Naive B cell (primary cell): Measurements from ENCODE around the gene NMRK1. TPM values are rescaled to one million over a fixed set of nuclear protein-coding genes. Genes with fewer than 3 reads are reported as not detected.

Experiments used
- ATAC-seq, 2 donors: fragments of 150-1000 bp; cut with Tn5 transposase; 2 replicates each; pipeline ENCODE4 v1.10.0; 2021; ENCODE audit warnings: low read depth in 2 of 2, mild to moderate bottlenecking in 2 of 2, moderate library complexity in 2 of 2
- DNase-seq: peaks from one replicate; pipeline ENCODE4 v3.0.0; 2022
- H3K27ac Mint-ChIP-seq, 6 donors: one replicate each; pipeline ENCODE4 v1.8.0; 2020 to 2022; ENCODE audit warnings: mild to moderate bottlenecking in 6 of 6, mixed read lengths in 6 of 6, moderate library complexity in 5 of 6, inconsistent platforms in 2 of 6
- H3K27me3 Mint-ChIP-seq, 3 donors: one replicate each; pipeline ENCODE4 v1.8.0; 2021 to 2022; ENCODE audit warnings: mixed read lengths in 3 of 3, mild to moderate bottlenecking in 1 of 3
- H3K36me3 Mint-ChIP-seq, 2 donors: one replicate each; pipeline ENCODE4 v1.8.0; 2020 to 2022; ENCODE audit warnings: mixed read lengths in 2 of 2, inconsistent platforms in 1 of 2, mild to moderate bottlenecking in 1 of 2
- H3K4me1 Mint-ChIP-seq, 3 donors: one replicate each; pipeline ENCODE4 v1.8.0; 2020 to 2022; ENCODE audit warnings: mixed read lengths in 3 of 3, inconsistent platforms in 1 of 3, mild to moderate bottlenecking in 1 of 3, moderate library complexity in 1 of 3
- H3K4me3 Mint-ChIP-seq, 8 donors: one replicate each; pipeline ENCODE4 v1.8.0; 2020 to 2022; ENCODE audit warnings: mild to moderate bottlenecking in 8 of 8, mixed read lengths in 8 of 8, moderate library complexity in 8 of 8, inconsistent platforms in 2 of 8
- H3K9me3 Mint-ChIP-seq, 7 donors: one replicate each; pipeline ENCODE4 v1.8.0; 2020 to 2022; ENCODE audit warnings: mixed read lengths in 7 of 7, mild to moderate bottlenecking in 5 of 7, inconsistent platforms in 2 of 7, moderate library complexity in 1 of 7
- polyA plus RNA-seq, 6 donors: library from polyadenylated mRNA; unstranded; fragments of 300-500 nt; fragmentation: Illumina TruSeq; gene quantifications; one replicate each; pipeline ENCODE4 v1.2.3, GENCODE V29; 2021; ENCODE audit warnings: low read depth in 6 of 6

The NMRK1 gene
- polyA plus RNA-seq, 6 donors from 2014 or later, result 9.4 to 33.5 (median 13.8) TPM

DNA sequence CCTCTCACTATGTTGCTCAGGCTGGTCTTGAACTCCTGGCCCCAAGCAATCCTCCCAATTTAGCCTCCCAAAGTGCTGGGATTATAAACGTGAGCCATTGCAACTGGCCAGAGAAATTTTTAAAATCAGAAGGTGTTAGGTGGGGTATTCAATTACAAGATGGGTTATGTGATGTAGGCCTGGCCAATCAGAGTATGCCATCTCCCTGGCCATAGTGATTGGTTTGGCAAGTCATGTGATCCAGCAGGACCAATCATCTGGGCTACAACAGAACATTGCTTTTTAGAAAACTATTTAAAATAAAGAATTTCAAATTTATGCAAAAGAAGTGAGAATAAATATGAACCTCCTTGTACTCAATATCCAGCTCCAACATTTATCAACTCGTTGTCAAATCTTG is 22.4 kb downstream of the NMRK1 start:
- Mint-ChIP-seq H3K4me1 (no peaks in the 10 kb centered on the region), H3K36me3 (peaks cover 0 to 9% of the 10 kb centered on the region in 2 donors), H3K9me3 (no peaks in the 10 kb centered on the region), H3K27ac (no peak overlapping the region), H3K4me3 (no peak overlapping the region), H3K27me3 (no peaks in the 10 kb centered on the region)
- ATAC-seq (no peak), DNase-seq (no peak)

DNA sequence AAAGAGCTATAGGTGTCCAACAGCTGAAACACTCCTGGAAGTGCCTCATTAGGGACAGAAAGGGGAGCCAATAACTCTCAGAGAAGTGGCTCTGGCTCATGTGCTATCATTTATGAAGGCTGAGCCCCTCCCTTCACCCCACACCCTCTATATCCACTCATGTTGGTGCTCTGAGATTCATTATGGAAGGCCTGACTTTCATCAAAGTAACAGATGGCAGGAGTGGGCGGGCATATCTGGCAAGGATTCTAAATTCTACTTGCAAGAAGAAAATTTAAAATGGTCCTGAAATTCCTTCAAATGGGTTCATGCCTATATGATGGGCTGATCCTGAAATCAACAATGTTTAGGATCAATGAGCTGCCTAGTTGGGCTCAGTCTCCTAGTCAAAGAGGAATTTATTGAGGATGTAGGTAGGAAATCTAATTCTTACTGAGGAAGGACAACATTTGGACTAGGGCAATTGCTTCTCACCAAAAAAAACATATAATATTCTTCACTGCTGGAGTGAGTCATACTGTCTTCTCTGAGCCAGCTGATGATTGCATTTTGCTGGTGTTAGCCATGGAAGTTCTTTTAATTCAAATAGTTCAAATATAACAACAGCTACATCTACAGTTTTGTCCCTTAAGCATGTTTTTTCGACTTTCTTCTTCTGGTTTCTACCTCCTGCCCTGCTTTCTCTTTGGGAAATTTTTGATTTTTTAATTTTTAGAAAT is 23.5 kb downstream of the NMRK1 start:
- Mint-ChIP-seq H3K9me3 (peaks cover 0 to 2% (median 0%) of the 10 kb centered on the region in 7 donors), H3K4me3 (no peak overlapping the region), H3K36me3 (peaks cover 0 to 9% of the 10 kb centered on the region in 2 donors), H3K27me3 (no peaks in the 10 kb centered on the region), H3K4me1 (no peaks in the 10 kb centered on the region), H3K27ac (no peak overlapping the region)
- ATAC-seq, result no peak
- DNase-seq, result no peak

DNA sequence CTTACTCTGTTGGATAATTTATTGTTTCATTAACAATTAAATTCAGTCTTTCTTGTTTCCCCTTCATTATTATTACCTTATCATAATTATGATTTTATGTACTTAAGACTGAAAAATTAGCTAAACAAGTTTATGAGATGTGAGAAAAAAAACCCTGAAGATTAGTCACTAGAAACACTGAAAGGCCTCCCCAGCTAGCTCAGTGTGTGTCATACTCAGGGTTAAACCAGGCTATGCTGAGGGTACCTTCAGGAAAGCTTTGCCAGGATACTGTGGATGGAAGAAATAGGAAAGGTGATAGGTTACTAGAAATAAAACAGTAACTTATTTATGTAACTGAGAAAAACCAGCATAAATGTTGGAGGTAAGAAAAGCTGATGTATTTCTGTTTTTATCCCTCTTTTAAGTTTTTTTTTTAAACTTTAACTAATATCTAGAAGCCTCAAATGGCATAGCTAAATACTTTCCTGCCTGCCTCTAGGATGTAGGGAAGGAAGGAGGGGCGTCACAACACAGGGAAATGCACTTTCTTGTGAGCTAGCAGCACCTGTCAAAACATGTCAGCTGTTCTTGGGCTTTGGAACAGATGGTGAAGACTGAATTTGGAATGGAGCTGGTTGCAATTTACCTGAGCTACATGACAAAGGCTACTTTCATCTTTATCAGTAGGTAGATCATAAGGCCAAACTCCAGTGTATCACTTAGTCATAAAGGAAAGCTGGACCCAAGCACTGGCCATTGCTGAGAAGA is 24.2 kb downstream of the NMRK1 start:
- no peak for DNase-seq
- no peaks in the 10 kb centered on the region for H3K27me3 Mint-ChIP-seq
- H3K9me3 Mint-ChIP-seq, result peaks cover 0 to 3% (median 0%) of the 10 kb centered on the region in 7 donors
- no peak overlapping the region for H3K4me3 Mint-ChIP-seq
- no peak for ATAC-seq
- H3K27ac Mint-ChIP-seq, result no peak overlapping the region
- H3K36me3 Mint-ChIP-seq, result peaks cover 0 to 9% of the 10 kb centered on the region in 2 donors
- H3K4me1 Mint-ChIP-seq, result no peaks in the 10 kb centered on the region

DNA sequence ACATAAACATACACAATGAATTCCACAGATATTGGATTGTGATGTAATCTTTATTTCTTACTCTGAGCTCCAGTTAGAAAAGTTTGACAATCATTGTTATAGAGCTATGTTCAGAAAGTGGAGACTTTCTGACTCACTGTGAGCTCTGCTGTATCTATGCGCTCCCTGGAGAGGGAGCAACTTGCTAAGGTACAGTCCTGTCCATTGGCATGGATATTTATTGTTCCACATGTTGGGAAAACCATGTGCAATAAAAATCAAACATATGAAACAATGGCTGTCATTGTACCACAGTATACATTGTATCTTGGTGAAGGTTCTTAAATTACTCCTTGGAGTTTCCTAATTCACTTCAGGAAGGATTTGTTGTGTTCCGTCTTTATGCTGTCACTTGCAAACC is 26.8 kb downstream of the NMRK1 start:
- DNase-seq, result no peak
- H3K4me3 Mint-ChIP-seq, result no peak overlapping the region
- no peaks in the 10 kb centered on the region for H3K36me3 Mint-ChIP-seq
- H3K27ac Mint-ChIP-seq, result no peak overlapping the region
- no peak for ATAC-seq
- peaks cover 0 to 3% (median 0%) of the 10 kb centered on the region in 7 donors for H3K9me3 Mint-ChIP-seq
- no peaks in the 10 kb centered on the region for H3K27me3 Mint-ChIP-seq
- no peaks in the 10 kb centered on the region for H3K4me1 Mint-ChIP-seq

DNA sequence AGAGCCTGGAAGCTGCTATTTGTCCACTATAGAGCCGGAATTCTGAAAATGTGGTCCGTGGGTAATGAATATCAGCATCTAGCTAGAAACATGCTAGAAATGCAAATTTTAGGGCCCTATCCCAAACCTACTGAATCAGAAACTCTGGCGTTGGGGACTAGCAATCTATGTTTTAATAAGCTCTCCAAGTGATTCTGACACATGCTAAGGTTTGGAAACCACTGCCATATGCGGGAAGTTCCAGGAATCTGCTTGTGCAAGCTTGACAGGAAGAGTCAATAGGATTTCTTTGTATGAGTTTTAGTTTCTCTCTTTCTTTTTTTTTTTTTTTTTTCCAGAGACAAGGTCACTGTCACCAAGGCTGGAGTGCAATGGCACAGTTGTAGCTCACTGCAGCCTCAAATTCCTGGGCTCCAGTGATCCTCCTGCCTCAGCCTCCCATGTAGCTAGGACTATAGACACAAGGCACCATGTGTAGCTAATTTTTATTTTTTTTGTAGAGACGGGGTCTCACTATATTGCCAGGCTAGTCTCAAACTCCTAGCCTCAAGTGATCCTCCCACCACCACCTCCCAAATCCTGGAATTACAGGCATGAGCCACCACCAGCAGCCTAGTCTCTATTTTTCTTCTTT is 33.5 kb downstream of the NMRK1 start:
- Mint-ChIP-seq H3K9me3 (peaks cover 0 to 3% (median 0%) of the 10 kb centered on the region in 7 donors), H3K36me3 (no peaks in the 10 kb centered on the region), H3K4me3 (peak overlapping the region in 1 of 8 donors; percentile 60), H3K4me1 (peaks cover 3 to 13% (median 12%) of the 10 kb centered on the region in 3 donors), H3K27ac (peak overlapping the region in 1 of 6 donors; percentile 1), H3K27me3 (no peaks in the 10 kb centered on the region)
- ATAC-seq (no peak), DNase-seq (no peak)

DNA sequence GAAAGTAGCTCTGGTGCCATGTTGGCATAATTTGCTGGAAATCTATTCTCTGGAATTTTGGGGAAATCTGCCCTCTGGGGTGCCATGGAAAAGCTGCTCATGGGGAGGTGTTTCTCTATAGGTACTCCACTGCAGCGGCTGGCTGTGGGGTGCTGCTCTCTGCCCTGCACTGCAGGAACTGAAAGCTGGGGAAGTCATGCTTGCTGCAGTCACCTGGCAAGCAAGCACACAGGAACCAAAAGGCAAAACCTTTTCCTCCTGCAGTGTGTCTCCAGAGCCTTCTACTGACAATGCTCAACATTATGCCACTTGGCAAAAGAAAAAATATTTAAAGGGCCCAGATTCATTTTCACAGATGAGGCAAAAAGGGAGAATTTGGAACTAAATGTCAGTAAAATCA is 34.1 kb downstream of the NMRK1 start:
- peaks cover 3 to 13% (median 12%) of the 10 kb centered on the region in 3 donors for H3K4me1 Mint-ChIP-seq
- H3K27me3 Mint-ChIP-seq, result no peaks in the 10 kb centered on the region
- ATAC-seq (peak; percentile 63 to 100), DNase-seq (peak; percentile 12)
- H3K4me3 Mint-ChIP-seq, result peak overlapping the region in 4 of 8 donors; percentile 26 to 67 (median 53)
- peak overlapping the region in 1 of 6 donors; percentile 1 for H3K27ac Mint-ChIP-seq
- H3K36me3 Mint-ChIP-seq, result no peaks in the 10 kb centered on the region
- peaks cover 0 to 1% (median 0%) of the 10 kb centered on the region in 7 donors for H3K9me3 Mint-ChIP-seq

DNA sequence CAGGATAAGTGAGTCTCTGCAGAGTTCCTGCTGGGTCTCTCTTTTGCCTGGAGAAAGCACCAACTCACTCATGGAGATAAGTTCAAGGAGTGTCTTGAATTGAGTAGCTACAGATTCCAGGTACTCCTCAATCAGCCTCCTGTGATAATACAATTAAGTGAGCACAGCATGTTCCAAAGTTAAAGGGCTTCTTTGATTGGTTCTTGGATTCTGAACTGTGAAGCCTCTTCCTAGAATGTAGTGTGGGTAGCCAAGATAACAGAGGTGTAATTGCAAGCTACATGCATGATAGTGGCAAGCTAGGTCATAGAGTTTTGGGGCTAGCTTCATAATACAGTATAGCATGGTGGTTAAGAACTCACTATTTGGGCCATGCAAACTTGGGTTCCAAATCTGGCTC is 36.7 kb downstream of the NMRK1 start:
- Mint-ChIP-seq H3K27me3 (no peaks in the 10 kb centered on the region), H3K27ac (no peak overlapping the region), H3K36me3 (no peaks in the 10 kb centered on the region), H3K9me3 (no peaks in the 10 kb centered on the region), H3K4me1 (peaks cover 3 to 13% (median 12%) of the 10 kb centered on the region in 3 donors), H3K4me3 (no peak overlapping the region)
- ATAC-seq (no peak), DNase-seq (no peak)

DNA sequence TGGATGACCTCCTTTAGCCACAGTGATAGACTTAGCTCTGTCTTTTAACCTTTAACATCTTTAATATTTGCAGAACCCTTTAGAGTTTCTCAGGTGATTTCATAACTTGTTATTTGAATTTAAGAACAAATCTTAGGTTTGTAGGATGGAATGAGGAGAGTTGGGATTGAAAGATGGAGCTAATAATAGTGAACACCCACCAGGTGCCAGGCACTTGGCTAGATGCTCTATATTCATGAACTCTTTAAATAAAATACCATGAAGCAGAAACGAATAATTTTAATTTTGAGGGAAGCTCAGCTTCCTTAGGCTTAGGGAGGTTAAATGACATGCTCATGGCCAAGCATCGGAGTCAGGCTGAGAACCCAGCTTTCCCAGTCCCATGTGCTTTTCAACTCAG is 40.4 kb downstream of the NMRK1 start:
- no peaks in the 10 kb centered on the region for H3K4me1 Mint-ChIP-seq
- DNase-seq (no peak), ATAC-seq (no peak)
- no peaks in the 10 kb centered on the region for H3K36me3 Mint-ChIP-seq
- H3K27me3 Mint-ChIP-seq, result peaks cover 8 to 24% (median 23%) of the 10 kb centered on the region in 3 donors
- H3K4me3 Mint-ChIP-seq, result no peak overlapping the region
- no peak overlapping the region for H3K27ac Mint-ChIP-seq
- H3K9me3 Mint-ChIP-seq, result no peaks in the 10 kb centered on the region

DNA sequence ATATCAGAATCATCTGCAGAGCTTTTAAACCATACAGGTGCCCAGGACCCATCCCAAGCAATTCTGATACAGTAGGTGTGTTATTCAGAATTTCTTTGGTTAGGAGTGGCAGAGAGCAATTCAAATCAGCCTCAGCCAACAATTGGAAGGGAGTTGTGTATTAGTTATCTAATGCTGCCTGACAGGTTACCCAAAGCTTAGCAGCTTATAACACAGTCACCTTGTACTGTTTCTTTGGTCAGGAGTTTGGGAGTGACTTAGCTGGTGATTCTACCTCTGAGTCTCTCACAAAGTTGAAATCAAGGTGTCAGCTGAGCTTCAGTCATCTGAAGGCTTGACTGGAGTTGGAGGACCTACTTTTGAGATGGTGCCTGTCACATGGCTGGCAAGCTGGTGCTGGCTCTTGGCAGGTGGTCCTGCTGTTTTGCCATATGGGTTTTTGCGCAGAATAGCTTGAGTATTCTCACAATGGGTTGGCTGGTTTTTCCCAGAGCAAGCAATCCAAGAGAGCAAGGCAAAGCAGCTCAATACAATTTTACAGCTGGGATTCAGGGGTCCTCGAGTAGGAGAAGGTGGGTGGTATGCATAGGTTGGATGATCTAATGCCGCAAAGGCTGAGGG is 41.1 kb downstream of the NMRK1 start:
- ATAC-seq, result no peak
- no peaks in the 10 kb centered on the region for H3K9me3 Mint-ChIP-seq

DNA sequence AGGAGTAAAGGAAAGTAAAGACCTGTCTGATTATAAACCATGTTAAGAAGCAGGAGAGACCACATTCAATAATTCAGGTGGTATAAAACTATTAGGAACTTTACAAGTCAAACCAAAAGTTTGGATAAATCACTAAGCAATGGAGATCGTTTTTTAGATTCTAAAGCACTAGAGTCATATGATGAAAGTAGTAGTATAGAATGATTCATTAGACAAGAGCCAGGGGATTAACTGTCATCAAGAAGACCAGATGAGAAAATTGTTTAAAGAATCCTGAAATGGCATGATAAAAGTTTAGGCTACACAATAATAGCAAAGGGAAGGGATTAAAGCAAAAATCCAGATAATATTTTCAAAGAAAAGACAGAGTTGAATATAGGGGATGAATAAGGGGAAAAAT is 46.9 kb downstream of the NMRK1 start:
- Mint-ChIP-seq H3K4me1 (no peaks in the 10 kb centered on the region), H3K9me3 (no peaks in the 10 kb centered on the region), H3K4me3 (no peak overlapping the region), H3K36me3 (no peaks in the 10 kb centered on the region), H3K27ac (no peak overlapping the region), H3K27me3 (peaks cover 18 to 33% (median 26%) of the 10 kb centered on the region in 3 donors)
- DNase-seq (no peak), ATAC-seq (no peak)

More for the DNA sequence above, 41.1 kb downstream of the NMRK1 start:
- no peaks in the 10 kb centered on the region for H3K4me1 Mint-ChIP-seq
- peaks cover 8 to 24% (median 23%) of the 10 kb centered on the region in 3 donors for H3K27me3 Mint-ChIP-seq
- H3K4me3 Mint-ChIP-seq, result no peak overlapping the region
- DNase-seq, result no peak
- H3K36me3 Mint-ChIP-seq, result no peaks in the 10 kb centered on the region
- no peak overlapping the region for H3K27ac Mint-ChIP-seq

DNA sequence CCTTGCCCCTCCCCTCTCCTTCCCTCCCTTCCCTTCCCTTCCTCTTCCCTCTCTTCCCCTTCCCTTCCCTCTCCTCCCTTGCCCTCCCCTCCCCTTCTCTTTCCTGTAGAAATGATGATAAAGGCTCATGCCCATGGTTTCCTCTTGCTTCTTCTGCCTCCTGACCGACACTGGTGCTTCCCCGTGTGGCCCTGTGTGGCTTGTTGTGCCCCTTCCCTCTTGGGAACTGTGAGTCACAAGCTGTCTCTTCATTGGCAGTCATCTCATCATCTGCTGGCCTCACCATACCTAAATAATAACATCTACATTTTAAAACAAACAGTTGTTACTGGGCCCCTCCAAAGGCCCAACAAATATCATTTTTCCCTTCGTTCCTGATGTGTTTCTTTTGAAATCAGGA is 48.2 kb downstream of the NMRK1 start:
- ATAC-seq (no peak), DNase-seq (no peak)
- no peaks in the 10 kb centered on the region for H3K9me3 Mint-ChIP-seq
- H3K4me3 Mint-ChIP-seq, result no peak overlapping the region
- peaks cover 10 to 22% (median 15%) of the 10 kb centered on the region in 3 donors for H3K27me3 Mint-ChIP-seq
- H3K27ac Mint-ChIP-seq, result peak overlapping the region in 1 of 6 donors; percentile 50
- H3K4me1 Mint-ChIP-seq, result no peaks in the 10 kb centered on the region
- no peaks in the 10 kb centered on the region for H3K36me3 Mint-ChIP-seq

DNA sequence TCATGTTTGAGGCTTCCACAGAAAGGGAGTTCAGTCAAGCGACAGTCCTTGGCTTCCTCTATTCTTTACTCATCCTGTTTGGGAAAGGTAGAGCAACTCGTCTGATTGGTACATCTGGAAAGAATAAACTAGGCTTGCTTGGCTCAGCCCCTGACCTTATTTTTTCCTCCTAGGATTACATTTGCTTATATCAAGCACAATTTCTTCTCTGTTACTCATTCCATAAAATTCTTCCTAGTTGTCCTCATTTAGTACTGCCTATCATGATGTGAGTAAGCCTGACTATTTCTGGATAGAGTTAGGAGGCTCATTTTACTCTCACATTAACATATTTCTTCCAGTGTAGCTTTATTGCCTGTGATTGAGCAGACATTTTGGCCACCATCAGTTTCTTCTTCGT is 48.9 kb downstream of the NMRK1 start:
- Mint-ChIP-seq H3K4me1 (no peaks in the 10 kb centered on the region), H3K4me3 (no peak overlapping the region), H3K36me3 (no peaks in the 10 kb centered on the region), H3K27ac (peak overlapping the region in 1 of 6 donors; percentile 2), H3K27me3 (peaks cover 7 to 16% (median 10%) of the 10 kb centered on the region in 3 donors), H3K9me3 (no peaks in the 10 kb centered on the region)
- DNase-seq (no peak), ATAC-seq (no peak)

DNA sequence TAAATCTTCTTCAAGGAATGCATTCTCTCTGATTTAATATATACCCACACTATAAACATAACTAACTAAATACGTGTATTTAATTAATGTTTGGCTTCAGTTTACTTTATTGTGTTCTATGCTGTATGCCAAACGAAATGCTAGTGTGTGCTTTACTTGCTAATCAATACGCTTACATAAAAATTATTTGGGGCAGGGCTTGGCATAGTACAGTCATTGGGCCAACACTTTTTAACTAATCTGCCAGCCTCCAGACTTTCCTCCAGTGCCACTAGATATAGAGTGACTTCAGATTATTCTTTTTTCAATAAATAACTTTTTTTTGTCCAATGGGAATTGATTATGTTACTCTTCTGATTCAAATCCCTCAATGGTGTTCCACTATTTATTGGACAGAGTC is 51.2 kb downstream of the NMRK1 start:
- no peak for DNase-seq
- ATAC-seq, result no peak
- Mint-ChIP-seq H3K4me1 (no peaks in the 10 kb centered on the region), H3K9me3 (no peaks in the 10 kb centered on the region), H3K27me3 (peaks cover 3 to 10% (median 9%) of the 10 kb centered on the region in 3 donors), H3K36me3 (no peaks in the 10 kb centered on the region), H3K4me3 (no peak overlapping the region), H3K27ac (no peak overlapping the region)
